ENCODE measurements around the gene FBXO31. TPM values are rescaled to one million over a fixed set of nuclear protein-coding genes. Genes with fewer than 3 reads are reported as not detected.

FBXO31 gene
- total and polyA plus RNA-seq, 2 of the 8 experiments (the other 6 are each of a cell fraction or from before 2014, with no cell fraction given), result 8.3 to 21.6 TPM

DNA sequence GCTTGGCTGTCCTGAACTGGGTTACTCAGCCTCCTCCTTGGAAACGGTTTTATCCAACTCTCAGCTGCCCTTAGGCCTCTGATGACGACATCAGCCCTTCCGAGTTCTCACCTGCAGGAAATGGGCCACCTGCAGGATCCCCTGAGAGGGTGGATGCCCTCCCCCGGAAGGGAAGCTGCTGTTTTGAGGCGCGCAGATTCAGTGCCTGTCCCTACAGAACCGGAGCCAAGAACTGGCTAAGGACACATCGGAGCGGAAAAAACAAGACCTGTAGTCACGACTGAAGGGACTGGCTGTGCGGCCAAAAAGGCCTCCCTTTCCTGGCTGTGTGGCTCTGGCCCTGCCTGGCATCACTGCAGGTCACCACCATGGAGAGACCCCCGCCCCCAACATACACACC is 54.7 kb downstream of the FBXO31 start:
- H2BK15ac ChIP-seq (ENCODE audit: low read length), result no peak overlapping the region
- no peak overlapping the region for H2BK12ac ChIP-seq (ENCODE audit: low read depth, low read length)
- ChIA-PET POLR2A (ENCODE audit: partially characterized antibody) (interaction anchor here (1.3 to 3.4 kb wide), 2 partner anchors 10 to 12 kb away, joined by 3 to 17 read pairs; partner anchors contain the start of gene C16orf95), CTCF (ENCODE audit: partially characterized antibody) (interaction anchor here (1.2 to 2.8 kb wide), 2 partner anchors 20 to 55 kb away, joined by 5 to 6 read pairs; partner anchors contain the start of gene FBXO31)
- H3K27ac ChIP-seq (ENCODE audit: low read depth, low read length), result no peak overlapping the region
- peaks cover 9 to 10% of the 10 kb centered on the region in 2 experiments for H4K20me1 ChIP-seq (replicated peaks in 1 of 2; ENCODE audit: control insufficient read depth in 1 of 2, insufficient read depth in 2 of 2, low read length in 2 of 2)
- H3K79me1 ChIP-seq (ENCODE audit: low read depth, low read length), result no peaks in the 10 kb centered on the region; the same call in 1 of the 2 replicates
- H3K23ac ChIP-seq (ENCODE audit: insufficient read length), result no peak overlapping the region
- H3K23me2 ChIP-seq (ENCODE audit: low read depth, low read length), result no peaks in the 10 kb centered on the region
- no peaks in the 10 kb centered on the region for H3K79me2 ChIP-seq (ENCODE audit: control insufficient read depth in 1 of 2, insufficient read depth in 2 of 2, low read length in 2 of 2)
- H3K56ac ChIP-seq (replicated peaks; ENCODE audit: insufficient read length, low read depth, low read length), result no peak overlapping the region
- peaks cover 0 to 3% (median 0%) of the 10 kb centered on the region in 4 experiments; a peak in 1 of 7 replicates for H3K4me1 ChIP-seq (replicated peaks in 1 of 4; ENCODE audit: control insufficient read depth in 3 of 4, insufficient read depth in 4 of 4, low read length in 3 of 4)
- no peak for DNase-seq (ENCODE audit: low read depth in 1 of 2, low spot score in 2 of 2)
- H3K9ac ChIP-seq (replicated peaks in 1 of 4; ENCODE audit: extremely low read depth in 1 of 4, low read depth in 3 of 4, low read length in 3 of 4), result no peak overlapping the region; a peak in 1 of 7 replicates
- no peak overlapping the region for H2AFZ ChIP-seq (ENCODE audit: low read length)
- H4K8ac ChIP-seq (ENCODE audit: extremely low read depth, insufficient read depth, low read length), result no peak overlapping the region
- H3K4me3 ChIP-seq (ENCODE audit: extremely low read depth in 1 of 4, insufficient read depth in 2 of 4, low read depth in 3 of 4, low read length in 4 of 4), result no peak overlapping the region
- no peak overlapping the region for H4K5ac ChIP-seq (ENCODE audit: insufficient read length, low read depth, low read length)
- no peak overlapping the region for H2BK5ac ChIP-seq (ENCODE audit: low read depth, low read length)
- no peak overlapping the region for H3K4ac ChIP-seq (replicated peaks; ENCODE audit: insufficient read length, low read depth, low read length)
- no peaks in the 10 kb centered on the region for H3K27me3 ChIP-seq (replicated peaks in 1 of 4; ENCODE audit: control insufficient read depth in 3 of 4, extremely low read depth in 1 of 4, insufficient read depth in 3 of 4, low read length in 3 of 4)
- H2BK120ac ChIP-seq (replicated peaks; ENCODE audit: low read depth, low read length), result no peak overlapping the region
- H3K4me2 ChIP-seq (ENCODE audit: insufficient read depth in 1 of 2, low read depth in 2 of 2, low read length in 2 of 2), result no peak overlapping the region
- H2AK5ac ChIP-seq (ENCODE audit: low read depth, low read length), result no peak overlapping the region
- no peak overlapping the region for H3K14ac ChIP-seq (ENCODE audit: insufficient read length)
- no peak for FAIRE-seq
- H2BK20ac ChIP-seq (ENCODE audit: low read length), result no peak overlapping the region
- no peak for TF ChIP-seq CHD1 (IDR thresholded peaks at IDR 0.05; ENCODE audit: low read depth, low read length)
- TF ChIP-seq SP2 (IDR thresholded peaks at IDR 0.05; ENCODE audit: low read length), result no peak
- no peak overlapping the region for H3K18ac ChIP-seq (ENCODE audit: extremely low read depth, low read length)
- H3K9me3 ChIP-seq (ENCODE audit: insufficient read depth in 2 of 2, low read depth in 1 of 2, low read length in 1 of 2), result no peaks in the 10 kb centered on the region
- H3K36me3 ChIP-seq (ENCODE audit: control insufficient read depth in 2 of 4, insufficient read depth in 4 of 4, low read length in 3 of 4), result peaks cover 0 to 9% (median 2%) of the 10 kb centered on the region in 4 experiments; a peak in 5 of 8 replicates
- no peak overlapping the region for H4K91ac ChIP-seq (replicated peaks; ENCODE audit: insufficient read length, low read length)
- 86% methylated on average over 12 of the region's 12 CpGs; no CpG with 5 or more reads in 1 of the 2 experiments for WGBS, 2 experiments (ENCODE audit: extremely low coverage in 1 of 2, insufficient coverage in 1 of 2, insufficient read length in 1 of 2, insufficient replicate concordance in 2 of 2, low coverage in 1 of 2, low lambda C conversion rate in 2 of 2, missing lambda C conversion rate in 1 of 2)

Data from H1 (cell line).